Panc1 (cell line): ENCODE results near the gene PHF20. TPM values are rescaled to one million over a fixed set of nuclear protein-coding genes. Genes with fewer than 3 reads are reported as not detected.

ENCODE experiments used
- ATAC-seq: fragments of 200-7000 bp; cut with Tn5 transposase; 2 replicates; pipeline ENCODE4 v1.9.1; 2020; ENCODE audit warnings: mild to moderate bottlenecking, moderate library complexity
- BruUV-seq: library from RNA; stranded (reverse); fragments of 400-500 nt; replicated peaks from 2 replicates; lab custom pipeline; 2021; lab: Mats Ljungman, UMichigan
- CTCF ChIA-PET: fragments of 300-600 bp; sonication (Branson Sonifier 250); formaldehyde crosslinking; loops from one replicate; lab custom pipeline; 2022; ENCODE audit warnings: antibody characterized with exemption; lab: Charles Lee
- POLR2A ChIA-PET: fragments of 300-600 bp; sonication (Branson Sonifier 250); formaldehyde crosslinking; loops from one replicate; lab custom pipeline; 2022; ENCODE audit warnings: antibody characterized with exemption; lab: Charles Lee
- DNase-seq: peaks from one replicate; pipeline ENCODE4 v3.0.0-alpha.2; 2010; ENCODE audit warnings: low read depth, low spot score
- H3K27ac ChIP-seq: 2 replicates; pipeline ENCODE4 v1.5.1; 2011; ENCODE audit warnings: mild to moderate bottlenecking, low read length, inconsistent platforms
- H3K27me3 ChIP-seq: fragments of 200-500 bp; sonication (Bioruptor generic); 2 replicates; pipeline ENCODE4 v1.6.0; 2014; ENCODE audit warnings: low read length, inconsistent platforms; ENCODE audit not compliant: control insufficient read depth, insufficient read depth
- H3K36me3 ChIP-seq: fragments of 200-500 bp; sonication (Bioruptor generic); 2 replicates; pipeline ENCODE4 v1.5.1; 2014; ENCODE audit warnings: inconsistent platforms, mild to moderate bottlenecking, low read length, moderate library complexity; ENCODE audit not compliant: control insufficient read depth, insufficient read depth
- H3K4me1 ChIP-seq: 2 replicates; pipeline ENCODE4 v1.5.1; 2011; ENCODE audit warnings: inconsistent platforms, mild to moderate bottlenecking, low read length, moderate library complexity; ENCODE audit not compliant: control insufficient read depth, insufficient read depth
- H3K4me3 ChIP-seq, 2 experiments: 2 replicates each; pipeline ENCODE4 v1.5.1; 2011 to 2012; ENCODE audit warnings: low read depth in 2 of 2, low read length in 2 of 2, mild to moderate bottlenecking in 2 of 2, inconsistent platforms in 1 of 2, moderate library complexity in 1 of 2
- H3K9me3 ChIP-seq: fragments of 200-500 bp; sonication (Bioruptor generic); 2 replicates; pipeline ENCODE4 v1.5.1; 2014; ENCODE audit warnings: low read depth, mild to moderate bottlenecking, inconsistent platforms, low read length, moderate library complexity; ENCODE audit not compliant: control insufficient read depth, insufficient read depth
- CTCF ChIP-seq: fragments of 450-650 bp; IDR thresholded peaks from 2 replicates; pipeline ENCODE4 v1.5.1; 2017; ENCODE audit warnings: mild to moderate bottlenecking
- POLR2AphosphoS5 ChIP-seq: IDR thresholded peaks from 2 replicates; pipeline ENCODE4 v1.6.1; 2012; ENCODE audit warnings: mild to moderate bottlenecking, low read depth, low read length, moderate library complexity
- REST ChIP-seq, 2 experiments: IDR thresholded peaks; 2 replicates each; pipeline ENCODE4 v1.6.1; 2011 to 2012; ENCODE audit warnings: low read depth in 2 of 2, control low read depth in 1 of 2, low read length in 1 of 2, mild to moderate bottlenecking in 1 of 2, moderate library complexity in 1 of 2; ENCODE audit not compliant: insufficient read depth in 1 of 2
- SIN3A ChIP-seq: IDR thresholded peaks from 2 replicates; pipeline ENCODE4 v1.6.1; 2012; ENCODE audit warnings: low read depth, mild to moderate bottlenecking, low read length, moderate library complexity, borderline replicate concordance; ENCODE audit not compliant: insufficient read depth
- TCF7L2 ChIP-seq: IDR thresholded peaks from 2 replicates; pipeline ENCODE4 v1.6.1; 2011; ENCODE audit warnings: mild to moderate bottlenecking, low read depth, low read length, inconsistent platforms
- in situ Hi-C: cut with HindIII; loops from 2 replicates; pipeline ENCODE4 v1.10.0; 2016; ENCODE audit warnings: low sequenced_read_pairs, low pct_unique_long_range_greater_than_20kb
- intact Hi-C: fragments of 100-400 bp; cut with micrococcal nuclease; formaldehyde crosslinking; loops from one replicate; pipeline ENCODE4 v1.10.0; 2022; ENCODE audit not compliant: unreplicated experiment
- total RNA-seq: library from RNA; stranded (reverse); gene quantifications from one replicate; pipeline ENCODE4 v1.2.1, GENCODE V29; 2021; ENCODE audit not compliant: unreplicated experiment

Gene PHF20
- total RNA-seq, 1 experiment from 2014 or later = 51.5 TPM

- ChIA-PET CTCF (no interaction called here), POLR2A (interaction anchor here (0.7 kb wide), 1 partner anchor 28 kb away, joined by 5 read pairs; no protein-coding TSS in a partner anchor)
- TF ChIP-seq TCF7L2 (no peak), POLR2AphosphoS5 (no peak)
- in situ Hi-C loops = no loop called here
- DNase-seq (no peak), ATAC-seq (no peak)
- intact Hi-C loops = no loop called here
- Histone ChIP-seq H3K9me3 (no peaks in the 10 kb centered on the region), H3K4me1 (peaks cover 30% of the 10 kb centered on the region), H3K4me3 (no peak overlapping the region), H3K27ac (0 out of 2 replicates have a peak overlapping the region, but pooled peaks have one; percentile 3), H3K36me3 (peaks cover 65% of the 10 kb centered on the region), H3K27me3 (no peaks in the 10 kb centered on the region)
- BruUV-seq = no TSS peak
These were observed 33.2 kb upstream of the PHF20 start for GRCh38 chr20:35738410-35739179.

GRCh38 chr20:35739294-35740163 lies 32.3 kb upstream of the PHF20 start:
- DNase-seq (no peak), ATAC-seq (no peak)
- H3K9me3 ChIP-seq = no peaks in the 10 kb centered on the region
- intact Hi-C loops (loop anchor here (5.0 kb wide), 1 partner anchor 143 kb away; no protein-coding TSS in a partner anchor), in situ Hi-C loops (no loop called here)
- no TSS peak for BruUV-seq
- CTCF ChIA-PET = no interaction called here
- peaks cover 29% of the 10 kb centered on the region for H3K4me1 ChIP-seq
- TF ChIP-seq REST (IDR thresholded peaks at IDR 0.05; ENCODE audit: insufficient read depth in 1 of 2, low read depth in 2 of 2, low read length in 1 of 2) (no peak), SIN3A (no peak), TCF7L2 (no peak), CTCF (no peak; the same call in 1 of the 2 replicates), POLR2AphosphoS5 (no peak)
- no peaks in the 10 kb centered on the region for H3K27me3 ChIP-seq
- POLR2A ChIA-PET = interaction anchor here (0.6 to 1.3 kb wide), 2 partner anchors 33 to 184 kb away, joined by 3 to 6 read pairs; partner anchors contain the start of gene PHF20
- H3K4me3 ChIP-seq = peak overlapping the region; percentile 76 to 90
- H3K36me3 ChIP-seq = peaks cover 56% of the 10 kb centered on the region
- H3K27ac ChIP-seq = peak overlapping the region; percentile 91
